BJ (cell line): ENCODE results near the gene COLEC12. TPM values are rescaled to one million over a fixed set of nuclear protein-coding genes. Genes with fewer than 3 reads are reported as not detected.

ENCODE experiments used
- CTCF ChIA-PET: fragments of 350-600 bp; formaldehyde crosslinking; extraction: SDS; loops from one replicate; lab custom pipeline; 2021; ENCODE audit warnings: antibody characterized with exemption, inconsistent platforms; lab: Yijun Ruan, JAX
- POLR2A ChIA-PET: fragments of 300-600 bp; sonication (Branson Sonifier 250); formaldehyde crosslinking; extraction: SDS; loops from one replicate; lab custom pipeline; 2021; ENCODE audit warnings: antibody characterized with exemption; lab: Charles Lee
- DNase-seq: peaks from one replicate; pipeline ENCODE4 v3.0.0-alpha.2; 2011; ENCODE audit warnings: low read depth
- H3K27me3 ChIP-seq: 2 replicates; pipeline ENCODE4 v1.6.0; 2011; ENCODE audit warnings: low read length; ENCODE audit not compliant: control insufficient read depth, insufficient read depth
- H3K36me3 ChIP-seq: 2 replicates; pipeline ENCODE4 v1.5.1; 2011; ENCODE audit warnings: low read length; ENCODE audit not compliant: control insufficient read depth, insufficient read depth
- H3K4me3 ChIP-seq: 2 replicates; pipeline ENCODE4 v1.5.1; 2011; ENCODE audit warnings: low read depth, mild to moderate bottlenecking, control low read depth, low read length
- CTCF ChIP-seq: IDR thresholded peaks from 2 replicates; pipeline ENCODE4 v1.5.1; 2011; ENCODE audit warnings: low read depth, mild to moderate bottlenecking, control low read depth, inconsistent platforms, low read length, moderate library complexity; ENCODE audit not compliant: insufficient read depth
- polyA plus RNA-seq: library from polyadenylated mRNA; depleted of rRNA; stranded (reverse); fragments of >200 nt; gene quantifications from 2 replicates; pipeline ENCODE4 v1.2.3, GENCODE V29; 2011

COLEC12 gene
- polyA plus RNA-seq, 1 experiment, result 41.1 TPM

- ChIA-PET POLR2A (no interaction called here), CTCF (interaction anchor here (1.0 to 2.2 kb wide), 2 partner anchors 8 to 10 kb away, joined by 4 to 6 read pairs; no protein-coding TSS in a partner anchor)
- Histone ChIP-seq H3K27me3 (no peaks in the 10 kb centered on the region), H3K4me3 (no peak overlapping the region), H3K36me3 (peaks cover 13% of the 10 kb centered on the region)
- DNase-seq, result no peak
- TF ChIP-seq CTCF, result no peak
Measured at GRCh38 chr18:341102-341501, 159.4 kb downstream of the COLEC12 start.

GRCh38 chr18:340044-340443 lies 160.5 kb downstream of the COLEC12 start:
- CTCF ChIA-PET, result interaction anchor here (1.5 to 2.2 kb wide), 2 partner anchors 12 to 18 kb away, joined by 4 to 6 read pairs; no protein-coding TSS in a partner anchor
- POLR2A ChIA-PET, result no interaction called here
- Histone ChIP-seq H3K4me3 (no peak overlapping the region), H3K36me3 (peaks cover 10% of the 10 kb centered on the region), H3K27me3 (no peaks in the 10 kb centered on the region)
- no peak for TF ChIP-seq CTCF
- DNase-seq, result no peak

- POLR2A ChIA-PET, result no interaction called here
- CTCF ChIA-PET, result interaction anchor here (1.5 kb wide), 1 partner anchor 17 kb away, joined by 4 read pairs; no protein-coding TSS in a partner anchor
- no peak for DNase-seq
- Histone ChIP-seq H3K4me3 (no peak overlapping the region), H3K36me3 (peaks cover 13% of the 10 kb centered on the region), H3K27me3 (no peaks in the 10 kb centered on the region)
- no peak for TF ChIP-seq CTCF
Measured at GRCh38 chr18:339200-339599, 161.3 kb downstream of the COLEC12 start.

- DNase-seq, result no peak
- TF ChIP-seq CTCF, result no peak
- no peak overlapping the region for H3K4me3 ChIP-seq
- peaks cover 13% of the 10 kb centered on the region for H3K36me3 ChIP-seq
- CTCF ChIA-PET, result interaction anchor here (0.7 kb wide), 1 partner anchor 113 kb away, joined by 3 read pairs; no protein-coding TSS in a partner anchor
- H3K27me3 ChIP-seq, result no peaks in the 10 kb centered on the region
- POLR2A ChIA-PET, result interaction anchor here (0.6 kb wide), 1 partner anchor 69 kb away, joined by 4 read pairs; the partner anchor contains the start of gene THOC1
Measured at GRCh38 chr18:336713-337112, 163.8 kb downstream of the COLEC12 start.

- DNase-seq, result no peak
- ChIA-PET CTCF (no interaction called here), POLR2A (no interaction called here)
- Histone ChIP-seq H3K27me3 (no peaks in the 10 kb centered on the region), H3K4me3 (no peak overlapping the region), H3K36me3 (peaks cover 12% of the 10 kb centered on the region)
- no peak for TF ChIP-seq CTCF
Measured at GRCh38 chr18:335733-336132, 164.8 kb downstream of the COLEC12 start.
